Measurements from ENCODE around the gene CTNNA2.
"Not testable (repeated sequence)": the region's sequence is repeated elsewhere in the genome, so short reads cannot be mapped to it uniquely, and the experiment has no call there.

Gene CTNNA2

DNA sequence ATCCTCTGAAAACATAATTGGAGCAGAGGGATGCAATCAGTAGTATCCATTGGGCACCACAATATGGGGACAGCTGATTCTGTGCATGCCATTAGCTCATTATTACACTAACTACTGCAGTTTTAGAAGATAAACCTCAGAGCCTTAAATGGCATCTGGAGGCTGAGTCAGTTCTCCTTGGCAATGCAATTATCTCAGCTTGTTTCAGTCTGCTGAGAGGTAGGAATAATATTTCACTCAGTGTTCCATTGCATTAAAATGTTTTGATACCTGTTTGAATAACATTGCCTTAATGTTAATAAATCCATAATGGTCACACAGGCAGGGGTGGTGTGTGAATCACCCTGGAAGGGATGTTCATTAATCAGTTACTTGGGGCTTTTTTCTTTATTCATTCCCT is 482.1 kb downstream of the CTNNA2 start:
- DNase-seq = no peak

DNA sequence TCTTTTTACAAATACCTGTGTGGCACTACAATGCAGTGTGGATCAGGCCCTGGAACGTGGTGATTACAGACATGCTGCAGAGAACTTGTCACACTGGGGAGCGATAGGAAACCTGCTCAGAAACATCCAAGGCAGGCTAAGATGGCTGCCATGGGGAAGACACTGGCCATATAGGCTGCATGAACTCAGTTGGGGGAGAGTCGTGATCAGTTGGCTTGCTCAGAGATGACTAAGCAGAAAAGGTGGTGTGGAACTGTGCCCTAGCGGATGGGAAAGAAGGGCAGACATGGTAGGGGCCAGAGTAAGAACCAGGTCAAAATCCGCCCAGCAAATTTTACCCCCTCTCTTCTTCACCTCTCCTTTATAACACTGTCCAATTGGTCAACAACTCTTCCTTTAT is 483.9 kb downstream of the CTNNA2 start:
- no peak for DNase-seq

DNA sequence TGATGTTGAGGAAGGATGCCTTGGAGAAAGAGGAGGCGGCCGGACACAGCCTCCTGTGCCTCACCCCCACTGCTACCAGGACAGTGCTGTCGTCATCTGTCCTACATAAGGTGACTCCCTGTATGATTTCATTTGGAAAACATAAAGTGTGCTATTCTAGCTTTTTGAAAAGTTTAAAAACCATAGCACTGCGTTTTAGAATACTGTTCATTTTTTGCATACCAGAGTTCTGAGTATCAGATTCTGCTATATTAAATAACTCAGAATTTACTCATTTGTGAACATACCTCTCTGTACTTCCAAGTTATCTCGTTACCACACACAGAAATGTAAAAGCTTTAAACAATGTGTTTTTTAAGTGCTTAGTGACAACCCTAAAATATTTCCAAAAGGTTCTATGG is 488.9 kb downstream of the CTNNA2 start:
- no peak for DNase-seq

DNA sequence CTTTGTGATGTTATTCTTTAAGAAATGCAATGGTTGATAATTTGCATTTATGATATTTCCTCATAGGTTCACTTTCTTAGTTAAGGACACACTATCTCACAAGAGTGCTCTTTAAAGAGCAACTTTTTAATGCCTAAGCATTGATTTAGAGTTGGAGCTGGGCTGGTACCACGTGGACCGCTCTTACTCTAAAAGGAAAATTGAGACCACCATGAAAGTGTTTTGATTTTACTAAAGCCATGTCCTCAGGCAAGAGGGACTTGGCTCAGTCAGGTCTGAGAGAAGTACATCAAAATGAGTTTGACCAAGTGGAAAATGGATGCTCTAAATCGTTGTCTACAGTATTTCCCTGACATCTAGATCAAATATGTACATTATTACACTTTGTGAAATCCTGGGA is 489.3 kb downstream of the CTNNA2 start:
- no peak for DNase-seq

DNA sequence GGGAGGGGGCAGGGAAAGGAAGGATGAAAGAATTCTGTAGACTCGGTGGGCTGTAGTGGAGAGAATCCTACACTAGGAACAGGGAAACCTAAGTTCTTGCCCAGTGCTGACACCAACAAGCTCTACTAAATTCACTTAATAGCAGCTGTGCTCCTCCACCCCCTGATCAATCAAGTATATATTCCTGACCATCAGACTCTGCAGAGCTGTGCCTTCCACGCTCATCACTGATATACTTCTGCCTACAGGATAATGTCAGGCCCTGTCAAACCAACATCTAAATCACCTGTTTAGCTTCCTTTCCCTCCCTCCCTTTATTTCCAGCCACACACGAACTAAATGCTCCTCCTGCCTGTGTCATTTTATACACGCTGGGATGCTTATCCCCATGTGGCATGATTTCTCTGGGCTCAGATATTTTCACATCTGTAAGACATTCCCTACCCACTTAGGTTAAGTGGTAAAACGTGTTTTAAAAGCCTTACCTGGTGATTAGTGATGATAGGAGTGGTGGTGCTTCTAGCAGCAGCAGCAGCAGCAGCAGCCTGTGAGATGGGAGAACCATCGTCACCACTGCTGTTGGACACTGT is 489.8 kb downstream of the CTNNA2 start:
- DNase-seq = no peak

DNA sequence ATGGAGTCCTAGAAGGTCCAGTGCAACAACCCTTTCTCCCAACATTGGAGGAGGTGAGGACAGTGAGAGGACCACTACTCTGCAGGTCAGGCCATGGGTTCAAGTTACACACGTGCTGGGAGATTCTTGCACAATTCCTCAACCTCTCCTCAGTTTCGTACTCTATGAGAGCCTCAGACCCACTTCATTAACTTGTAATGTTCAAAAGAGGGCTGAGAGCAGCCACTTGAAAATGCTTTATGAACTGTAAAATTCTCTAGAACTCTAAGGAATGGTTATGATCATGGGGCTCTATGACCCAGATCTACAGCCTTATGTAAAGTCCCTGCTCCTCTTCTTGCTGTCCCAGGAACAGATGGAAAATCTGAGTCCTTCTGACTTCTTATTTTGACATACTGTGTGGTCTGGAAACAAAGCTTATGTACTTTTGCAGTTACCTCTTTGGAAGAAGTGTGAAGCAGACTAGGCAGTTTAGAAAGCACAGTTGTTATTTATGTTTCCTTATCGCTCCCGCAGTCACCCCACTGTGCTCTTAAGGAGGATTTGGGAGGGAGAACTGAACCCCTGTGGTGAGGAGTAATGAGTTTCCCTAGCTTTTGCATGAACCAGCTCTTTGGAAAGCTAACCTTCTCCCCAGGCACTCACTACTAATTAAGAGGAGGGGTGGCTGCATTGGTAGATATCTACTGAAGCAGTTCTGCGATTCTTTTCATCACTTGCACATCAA is 495.1 kb downstream of the CTNNA2 start:
- DNase-seq = no peak

DNA sequence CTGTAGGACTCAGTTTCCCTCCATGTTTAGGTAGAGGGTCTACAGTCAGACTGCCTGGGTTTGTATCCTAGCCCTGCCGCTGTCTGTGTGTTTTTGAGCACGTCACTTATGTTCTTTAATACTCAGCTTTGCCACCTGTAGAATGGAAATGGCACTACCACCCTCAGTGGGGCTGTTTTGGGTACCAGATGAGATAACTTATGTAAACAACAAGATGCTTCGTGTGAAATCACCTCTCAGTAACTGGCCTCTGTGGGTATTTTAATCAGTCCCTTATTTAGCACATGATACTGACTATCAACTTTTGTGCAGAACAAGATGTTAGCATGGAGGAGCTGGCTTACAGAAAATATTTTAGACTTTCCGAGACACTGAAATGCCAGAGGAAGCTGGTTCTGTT is 495.7 kb downstream of the CTNNA2 start:
- no peak for DNase-seq

DNA sequence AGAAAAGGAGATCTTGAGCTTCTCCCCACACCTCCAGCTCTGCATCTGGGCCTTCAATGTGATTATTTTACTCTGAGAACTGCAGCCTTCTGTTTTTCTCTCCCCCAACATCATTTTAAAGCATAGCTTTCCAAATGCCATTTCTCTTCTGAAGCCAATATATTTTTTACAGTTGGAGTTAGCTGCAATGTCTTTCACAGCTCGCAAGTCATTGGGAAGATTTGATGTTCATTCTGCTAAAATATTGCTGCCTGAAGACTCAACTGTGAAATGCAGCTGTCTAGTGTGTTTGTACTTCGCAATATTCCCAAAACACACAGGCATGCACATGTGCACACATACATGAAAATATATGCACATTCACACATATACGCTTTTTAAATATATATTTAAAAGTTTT is 496.4 kb downstream of the CTNNA2 start:
- no peak for DNase-seq

DNA sequence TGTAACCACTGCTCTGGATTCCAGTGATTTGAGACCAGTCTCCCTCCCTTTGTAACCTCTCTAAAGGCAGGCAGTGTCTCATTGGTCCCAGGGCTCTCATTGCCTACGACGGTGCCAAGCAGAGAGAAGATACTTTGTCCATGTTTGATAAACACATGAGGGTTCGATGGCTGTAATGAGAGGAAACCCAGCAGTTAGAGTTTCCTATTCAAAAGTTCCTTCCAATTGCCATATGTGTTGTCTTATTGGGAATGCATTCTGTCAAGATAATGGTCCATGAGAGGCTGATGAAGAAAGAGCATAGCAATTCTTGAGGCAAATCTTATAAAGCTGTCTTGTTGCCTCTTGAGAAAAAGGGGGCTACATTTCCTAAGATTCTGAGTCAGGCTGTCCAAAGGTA is 499.2 kb downstream of the CTNNA2 start:
- DNase-seq = no peak

DNA sequence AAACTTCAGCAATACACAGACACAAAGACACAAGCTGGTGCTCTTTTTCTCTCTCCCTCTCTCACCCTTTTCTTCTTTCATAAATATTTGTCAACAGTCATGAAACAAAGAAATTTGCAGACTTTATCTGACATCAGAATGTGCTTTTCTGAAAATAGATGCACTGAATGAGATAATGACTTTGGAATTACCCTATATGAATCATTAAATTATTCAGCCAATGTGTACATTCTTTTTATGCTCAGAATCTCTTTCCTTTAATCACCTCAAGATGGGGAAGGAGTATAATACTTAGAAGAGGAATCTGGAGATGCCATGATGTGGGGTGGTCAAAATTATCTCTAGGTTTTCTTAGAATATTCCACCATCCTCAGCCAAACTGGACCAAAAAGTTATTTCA is 501.8 kb downstream of the CTNNA2 start:
- no peak for DNase-seq

DNA sequence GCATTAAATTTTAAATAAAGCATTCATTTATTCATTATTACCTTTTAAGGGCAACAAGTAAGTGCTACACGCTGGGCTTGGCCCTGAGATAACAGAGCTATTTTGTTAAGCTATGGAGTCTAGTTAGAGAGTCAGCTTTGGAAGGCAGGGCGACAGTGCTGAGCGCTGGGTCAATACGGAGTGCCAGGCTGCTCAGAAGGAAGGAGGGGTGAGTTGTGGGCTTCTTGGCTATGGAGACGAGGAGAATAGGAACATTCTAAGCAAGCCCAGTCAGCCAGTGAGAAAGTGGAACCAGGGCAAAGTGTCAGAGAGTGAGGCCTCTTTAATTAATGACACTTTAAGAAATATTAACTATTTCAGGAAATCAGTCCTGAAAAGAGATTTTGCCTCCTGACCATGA is 503.3 kb downstream of the CTNNA2 start:
- no peak for DNase-seq

DNA sequence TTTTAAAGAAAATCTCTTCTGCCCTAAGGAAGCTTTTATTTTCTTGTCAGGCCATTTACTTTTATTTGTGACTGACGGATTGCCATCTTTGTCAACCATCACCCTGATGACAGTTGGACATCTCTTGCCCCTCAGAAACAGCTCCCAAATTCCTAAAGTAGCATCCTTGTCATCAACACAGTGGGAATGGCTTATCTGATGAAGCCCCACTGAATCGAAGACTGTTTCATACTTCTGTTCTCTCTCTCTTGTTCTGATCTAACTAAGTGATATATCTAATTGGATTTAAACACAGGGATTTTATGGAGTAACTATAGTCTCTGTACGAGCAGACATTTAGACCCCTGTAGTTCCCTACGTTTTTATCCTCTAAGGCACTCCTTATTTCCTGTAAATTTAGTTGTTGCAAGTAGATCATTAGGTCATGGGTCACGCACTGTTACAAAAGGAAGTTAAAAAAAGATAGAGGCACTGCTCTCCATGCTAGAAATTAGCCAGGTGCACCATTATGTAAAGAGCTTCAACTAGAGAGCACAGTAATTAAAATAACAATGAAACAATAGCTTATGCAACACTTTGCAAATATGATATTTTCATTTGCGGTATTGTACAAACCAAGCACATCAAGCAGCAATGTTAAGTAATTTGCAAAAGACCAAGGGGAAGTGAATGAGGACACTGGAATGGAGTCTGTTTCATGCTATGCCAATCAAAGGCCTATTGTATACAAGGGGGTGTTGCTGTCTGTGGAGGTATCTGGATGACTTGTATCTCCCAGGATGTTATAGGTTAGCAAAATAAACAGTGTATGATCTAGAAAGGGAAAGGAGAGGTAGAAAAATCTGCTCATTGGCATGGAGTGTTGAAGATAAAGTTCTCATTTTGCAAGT is 507.0 kb downstream of the CTNNA2 start:
- no peak for DNase-seq

DNA sequence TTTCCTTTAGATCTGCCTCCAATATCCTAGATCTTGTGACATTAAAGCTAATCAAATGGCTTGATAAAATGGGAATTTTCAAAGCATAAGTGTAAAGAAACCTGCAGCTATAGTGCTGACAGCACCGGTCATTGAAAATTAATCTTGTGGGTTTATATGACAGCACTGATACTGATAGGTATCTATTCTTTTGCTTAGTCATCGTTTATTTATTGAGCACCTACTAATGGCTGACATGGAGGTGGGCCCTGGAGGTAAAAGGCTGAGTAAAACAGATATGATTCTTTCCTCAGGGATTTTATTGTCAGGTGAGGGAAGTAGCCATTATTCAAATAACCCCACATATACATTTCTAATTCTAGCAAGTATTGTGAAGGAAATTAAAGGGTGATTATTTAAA is 509.2 kb downstream of the CTNNA2 start:
- DNase-seq = no peak

DNA sequence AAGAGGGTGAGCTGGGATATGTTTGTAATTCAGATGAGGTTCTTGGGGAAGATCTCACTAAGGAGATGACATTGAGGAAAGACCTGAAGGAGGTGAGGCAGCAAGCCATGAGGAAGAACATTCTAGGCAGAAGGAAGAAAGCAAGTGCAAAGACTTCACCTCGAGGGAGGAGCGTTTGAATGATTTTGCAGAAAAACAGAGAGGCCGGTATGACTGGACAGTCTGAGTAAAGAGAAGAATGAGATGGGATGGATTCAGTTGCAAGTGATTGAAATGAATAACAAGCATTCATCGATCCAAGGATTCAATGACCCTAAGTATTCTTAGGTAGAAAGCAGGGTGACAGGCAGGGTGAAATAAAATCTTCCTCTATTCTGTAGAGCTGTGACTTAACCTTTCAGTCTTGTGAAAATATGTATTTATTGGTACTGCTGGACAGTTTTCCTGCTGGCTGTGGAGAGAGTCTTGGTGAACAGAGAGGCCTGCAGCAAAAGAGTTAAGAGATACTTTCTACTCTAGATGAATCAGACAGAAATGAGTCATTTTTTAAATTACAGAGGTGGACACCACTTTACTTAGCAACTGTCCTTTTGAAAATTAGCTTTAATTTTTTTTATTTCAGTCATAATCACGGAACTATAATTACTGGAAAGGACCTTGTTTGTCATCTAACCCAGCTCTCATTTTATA is 513.3 kb downstream of the CTNNA2 start:
- no peak for DNase-seq

DNA sequence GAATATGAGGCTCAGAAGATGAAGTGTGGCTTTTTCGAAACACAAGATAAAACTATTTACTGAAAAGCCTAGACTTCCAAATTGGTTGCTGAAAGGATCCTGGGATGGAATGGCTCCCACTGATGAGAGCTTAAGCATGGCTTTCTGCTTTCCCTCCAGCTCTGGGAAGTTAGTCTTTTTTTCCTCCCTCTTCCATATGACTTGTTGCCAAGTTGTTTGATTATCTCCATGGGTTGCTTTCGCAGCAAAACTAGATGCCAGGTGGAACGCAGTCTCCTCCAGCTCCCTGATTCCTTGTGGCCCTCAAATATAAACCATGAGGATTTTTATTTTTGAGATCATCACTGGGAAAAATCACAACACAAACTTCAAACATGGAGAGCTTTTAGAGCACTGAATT is 515.2 kb downstream of the CTNNA2 start:
- no peak for DNase-seq

DNA sequence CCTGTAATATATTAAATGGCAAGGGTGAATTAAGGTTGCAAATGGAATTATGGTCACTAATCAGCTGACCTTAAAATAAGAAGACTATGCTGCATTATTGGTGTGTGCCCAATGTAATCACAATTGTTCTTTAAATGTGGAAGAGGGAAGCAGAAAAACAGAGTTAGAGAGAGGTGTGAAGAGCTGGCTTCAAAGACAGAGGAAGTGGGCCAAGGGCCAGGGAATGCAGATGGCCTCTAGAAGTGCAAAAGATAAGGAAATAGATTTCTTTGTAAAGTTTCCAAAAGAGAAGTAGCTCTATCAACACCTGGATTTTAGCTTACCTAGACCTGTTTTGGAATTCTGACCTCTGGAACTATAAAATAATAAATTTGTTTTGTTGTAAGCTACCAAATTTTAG is 515.7 kb downstream of the CTNNA2 start:
- no peak for DNase-seq

DNA sequence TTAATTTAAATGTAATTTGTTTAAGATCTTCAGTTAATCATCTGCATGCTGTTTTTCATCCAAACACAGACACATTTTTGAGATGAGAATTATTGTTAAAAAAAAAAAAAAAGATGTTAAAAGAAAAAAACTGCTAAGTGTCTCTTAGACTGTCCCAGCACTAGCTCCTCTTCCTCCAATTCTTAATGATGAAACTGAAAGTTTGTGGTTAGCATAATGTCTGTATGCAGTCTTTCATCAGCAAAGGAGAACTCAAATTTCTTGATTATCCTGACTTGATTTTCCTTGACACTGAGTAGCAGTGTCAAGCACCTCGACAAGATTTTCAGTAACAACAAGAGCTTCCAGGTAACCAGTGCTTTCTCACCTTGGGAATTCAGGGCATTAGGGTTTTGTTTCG is 517.3 kb downstream of the CTNNA2 start:
- DNase-seq = no peak

DNA sequence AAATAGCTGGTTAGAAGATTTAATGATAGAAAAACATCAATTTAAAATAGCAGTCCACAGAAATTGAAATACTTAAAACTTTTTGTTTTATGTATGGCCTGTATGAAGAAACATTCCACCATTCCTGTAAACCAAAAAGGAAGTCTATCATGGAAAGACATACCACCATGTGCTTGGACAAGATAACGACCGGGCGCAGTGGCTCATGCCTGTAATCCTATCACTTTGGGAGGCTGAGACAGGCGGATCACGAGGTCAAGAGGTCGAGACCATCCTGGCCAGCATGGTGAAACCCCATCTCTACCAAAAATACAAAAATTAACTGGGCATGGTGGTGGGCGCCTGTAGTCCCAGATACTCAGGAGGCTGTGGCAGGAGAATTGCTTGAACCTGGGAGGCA is 519.8 kb downstream of the CTNNA2 start:
- not testable (repeated sequence) for DNase-seq

DNA sequence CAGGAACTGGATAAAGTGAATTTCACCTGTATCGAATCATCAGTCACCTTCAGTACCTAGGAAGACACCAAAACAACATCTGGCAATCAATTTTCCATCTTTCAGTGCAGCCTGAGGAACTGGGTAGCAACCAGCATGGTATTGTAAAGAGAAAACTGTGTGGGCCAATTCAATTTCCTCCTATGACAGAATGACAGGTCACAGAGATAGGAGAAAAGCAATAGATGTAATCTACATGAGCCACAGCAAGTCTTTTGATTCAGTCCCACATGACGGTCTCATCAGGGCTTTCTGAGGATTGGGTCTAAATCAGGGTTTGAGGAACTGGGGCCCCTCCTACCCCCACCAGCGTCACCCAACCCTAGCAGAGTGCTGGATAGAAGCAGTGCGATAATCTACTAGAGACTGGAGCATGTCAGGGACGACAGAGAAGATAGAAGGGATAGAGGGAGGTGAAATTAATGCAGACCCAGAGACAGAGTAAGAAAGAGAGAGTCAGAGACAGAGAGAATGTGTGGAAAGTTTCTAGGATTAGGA is 523.0 kb downstream of the CTNNA2 start:
- DNase-seq = no peak

DNA sequence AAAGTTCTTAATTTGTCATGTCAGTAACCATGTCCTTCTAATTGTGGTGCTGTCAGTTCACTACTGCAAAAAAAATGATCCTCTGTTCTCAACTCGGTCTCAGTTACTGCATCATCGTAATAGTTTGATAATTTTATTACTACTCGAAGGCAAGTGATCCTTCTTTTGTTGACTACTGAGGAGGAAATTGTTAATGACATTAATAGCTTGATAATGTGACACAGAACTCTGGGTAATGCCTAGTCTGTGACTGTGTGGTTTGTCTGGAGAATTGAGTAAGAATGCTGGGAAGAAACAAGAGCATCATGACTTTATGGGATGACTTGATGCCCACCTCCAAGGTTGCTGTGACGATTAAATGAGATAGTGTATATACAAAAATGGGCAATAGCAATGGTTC is 524.5 kb downstream of the CTNNA2 start:
- no peak for DNase-seq

DNA sequence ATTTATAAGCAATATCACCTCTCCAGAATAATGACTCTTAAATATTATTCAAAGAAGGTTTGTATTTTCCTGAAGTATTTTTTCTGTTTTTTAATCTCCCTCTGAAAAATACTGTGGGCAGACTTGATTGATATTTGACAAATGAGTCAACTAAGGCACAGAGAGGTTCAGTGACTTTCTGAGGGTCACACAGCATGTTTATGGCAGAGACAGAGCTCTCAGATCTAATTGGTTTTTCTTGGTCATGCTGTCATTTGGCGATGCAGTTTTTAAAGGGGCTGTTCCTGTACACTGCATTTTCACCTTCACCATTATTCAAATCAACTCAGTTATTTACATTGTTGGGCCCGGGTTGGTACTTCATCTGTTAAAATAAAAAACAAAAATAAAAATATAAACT is 527.4 kb downstream of the CTNNA2 start:
- no peak for DNase-seq

DNA sequence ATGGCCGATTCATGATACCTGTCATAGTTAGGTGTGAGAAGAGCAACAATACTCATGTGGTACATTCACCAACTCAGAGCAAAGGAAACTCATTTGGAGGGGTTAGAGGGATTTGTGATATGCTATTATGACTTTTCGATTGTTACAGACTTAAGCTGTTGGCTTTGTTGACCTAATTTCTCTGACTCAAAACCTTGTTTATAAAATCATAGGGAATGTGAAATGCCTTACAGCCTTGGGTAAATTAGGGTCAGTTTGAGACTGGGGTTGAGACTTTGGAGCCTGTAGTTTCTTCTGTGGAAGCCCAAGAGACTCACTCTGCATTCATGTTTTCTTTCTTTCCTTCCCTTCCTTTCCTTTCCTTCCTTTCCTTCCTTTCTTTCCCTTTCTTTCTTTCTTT is 529.8 kb downstream of the CTNNA2 start:
- DNase-seq = no peak

DNA sequence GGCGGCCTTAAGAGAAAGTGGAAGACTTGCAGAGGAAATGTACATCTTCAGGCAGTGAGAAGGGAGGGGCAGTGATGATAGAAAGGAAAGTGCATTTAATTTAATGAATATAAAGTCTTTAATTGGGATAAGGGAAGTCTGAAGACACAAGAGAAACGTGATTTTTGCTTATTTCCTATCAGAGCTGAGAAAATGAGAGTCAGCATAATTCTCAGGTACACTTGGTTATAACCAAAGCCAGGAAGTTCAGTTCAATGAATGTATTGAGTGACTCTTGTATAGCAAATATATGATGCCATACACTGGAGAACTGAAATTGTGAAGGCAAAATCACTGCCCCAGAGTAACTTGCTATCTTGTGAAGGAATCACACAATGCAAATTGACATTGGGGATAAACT is 535.4 kb downstream of the CTNNA2 start:
- DNase-seq = no peak
